HepG2 (cell line): ENCODE measurements around the gene RAB11FIP5. TPM values are rescaled to one million over a fixed set of nuclear protein-coding genes. Genes with fewer than 3 reads are reported as not detected.

Experiments used
- ATF1 ChIP-seq: IDR thresholded peaks from 2 replicates; pipeline ENCODE4 v1.6.1; 2016; ENCODE audit warnings: mild to moderate bottlenecking, control low read depth
- CBX2 ChIP-seq, 2 experiments: fragments of 200-600 bp in 1 of 2; sonication (generic); formaldehyde crosslinking in 1 of 2; IDR thresholded peaks; 2 replicates each; pipeline versions ENCODE4 v1.7.0 to v1.8.1; 2018 to 2022; ENCODE audit warnings: low read depth in 2 of 2, low read length in 1 of 2, mild to moderate bottlenecking in 1 of 2, missing genetic modification reagents in 1 of 2
- ELF1 ChIP-seq: sonication (generic); formaldehyde crosslinking; IDR thresholded peaks from 2 replicates; pipeline ENCODE4 v1.4.0; 2020; ENCODE audit warnings: missing genetic modification reagents
- EP300 ChIP-seq, 3 experiments: sonication (generic) in 1 of 3; formaldehyde crosslinking in 1 of 3; IDR thresholded peaks; 2 replicates each; pipeline versions ENCODE4 v1.5.1 to v1.6.1; 2011 to 2020; ENCODE audit warnings: low read depth in 2 of 3, low read length in 2 of 3, borderline replicate concordance in 1 of 3, improper control_type of control experiment in 1 of 3, mild to moderate bottlenecking in 1 of 3, missing genetic modification reagents in 1 of 3, moderate library complexity in 1 of 3
- HOMEZ ChIP-seq: IDR thresholded peaks from 2 replicates; pipeline ENCODE4 v1.6.1; 2016; ENCODE audit warnings: low read depth
- NKX3-1 ChIP-seq: sonication (generic); formaldehyde crosslinking; IDR thresholded peaks from 2 replicates; pipeline ENCODE4 v1.5.0; 2020; ENCODE audit warnings: missing genetic modification reagents
- RXRB ChIP-seq: IDR thresholded peaks from 2 replicates; pipeline ENCODE4 v1.6.1; 2016; ENCODE audit warnings: borderline replicate concordance, missing genetic modification reagents, missing compliant biosample characterization
- SAFB2 ChIP-seq: sonication (generic); formaldehyde crosslinking; IDR thresholded peaks from 2 replicates; pipeline ENCODE4 v1.5.1; 2020; ENCODE audit warnings: missing genetic modification reagents, low read depth, mild to moderate bottlenecking, borderline replicate concordance
- SIX1 ChIP-seq: sonication (generic); formaldehyde crosslinking; IDR thresholded peaks from 2 replicates; pipeline ENCODE4 v1.4.0; 2020; ENCODE audit warnings: missing genetic modification reagents, borderline replicate concordance
- SSRP1 ChIP-seq: IDR thresholded peaks from 2 replicates; pipeline ENCODE4 v1.6.1; 2016; ENCODE audit warnings: control low read depth
- STAT6 ChIP-seq: sonication (generic); formaldehyde crosslinking; IDR thresholded peaks from 2 replicates; pipeline ENCODE4 v1.4.0; 2020; ENCODE audit warnings: missing genetic modification reagents, mild to moderate bottlenecking, borderline replicate concordance
- ZMYM4 ChIP-seq: sonication (generic); formaldehyde crosslinking; IDR thresholded peaks from 2 replicates; pipeline ENCODE4 v1.8.1; 2023; ENCODE audit warnings: mild to moderate bottlenecking, missing genetic modification reagents
- ZNF691 ChIP-seq: sonication (generic); formaldehyde crosslinking; IDR thresholded peaks from 2 replicates; pipeline ENCODE4 v1.4.0; 2020; ENCODE audit warnings: missing genetic modification reagents, low read depth, mild to moderate bottlenecking, borderline replicate concordance
- ZNF878 ChIP-seq: sonication (generic); formaldehyde crosslinking; IDR thresholded peaks from 2 replicates; pipeline ENCODE4 v1.8.1; 2023; ENCODE audit warnings: mild to moderate bottlenecking, missing genetic modification reagents, moderate library complexity
- polyA plus RNA-seq, 8 experiments: library from polyadenylated mRNA; depleted of rRNA in 3 of 8; stranded (reverse) in 7 of 8; unstranded in 1 of 8; fragments of >200 nt; fragmentation: Illumina TruSeq in 4 of 8; extraction: Trizol in 4 of 8; gene quantifications; 2 replicates each; pipeline versions ENCODE4 v1.2.1 to v1.2.3, GENCODE V29; 2011 to 2016; ENCODE audit warnings: low read depth in 4 of 8, missing spikeins in 1 of 8, mixed read lengths in 1 of 8; ENCODE audit not compliant: insufficient read depth in 1 of 8
- total RNA-seq, 5 experiments: library from RNA; depleted of rRNA; stranded (reverse); fragments of >200 nt; fragmentation: Illumina TruSeq; extraction: Trizol; gene quantifications; 2 replicates each; pipeline ENCODE4 v1.2.3, GENCODE V29; 2016; ENCODE audit warnings: low read depth in 1 of 5

The RAB11FIP5 gene
- total and polyA plus RNA-seq, 2 of the 13 experiments (the other 11 are each of a cell fraction or from before 2014, with no cell fraction given): 9.4 to 22.9 TPM

GRCh38 chr2:73031725-73032701 is 80.7 kb downstream of the RAB11FIP5 start (continued):
- 0 out of 2 replicates have a peak, but pooled peaks have one; percentile 21 for TF ChIP-seq ZNF691 (CRISPR knock-in tag)
- no peak; the same call in 1 of the 2 replicates for TF ChIP-seq STAT6
- TF ChIP-seq CBX2 (IDR thresholded peaks at IDR 0.05; ENCODE audit: low read depth, low read length): no peak
- TF ChIP-seq CBX2 (CRISPR knock-in tag; IDR thresholded peaks at IDR 0.05; ENCODE audit: low read depth): no peak
- 0 out of 2 replicates have a peak, but pooled peaks have one; percentile 32 for TF ChIP-seq NKX3-1 (CRISPR knock-in tag)
- peak; percentile 99 for TF ChIP-seq RXRB (CRISPR knock-in tag)
- 0 out of 2 replicates have a peak, but pooled peaks have one; percentile 57 for TF ChIP-seq SAFB2 (CRISPR knock-in tag)
- TF ChIP-seq SIX1: peak; percentile 76
- TF ChIP-seq SSRP1 (CRISPR knock-in tag): peak; percentile 95; the same call in 1 of the 2 replicates
- TF ChIP-seq HOMEZ (CRISPR knock-in tag): peak; percentile 60
- TF ChIP-seq ZNF878: peak; percentile 65; the same call in 1 of the 2 replicates
- peak; percentile 91 to 98 for TF ChIP-seq EP300 (IDR thresholded peaks at IDR 0.05; ENCODE audit: low read depth in 2 of 2, low read length in 2 of 2)
- peak; percentile 90 for TF ChIP-seq EP300 (CRISPR knock-in tag; IDR thresholded peaks at IDR 0.05; ENCODE audit: borderline replicate concordance)
- peak; percentile 31; the same call in 1 of the 2 replicates for TF ChIP-seq ELF1 (CRISPR knock-in tag)
- TF ChIP-seq ZMYM4 (CRISPR knock-in tag): peak; percentile 76
- TF ChIP-seq ATF1 (CRISPR knock-in tag): 0 out of 2 replicates have a peak, but pooled peaks have one; percentile 30
